MM.1S (cell line): ENCODE measurements around the gene PCDH18.

Experiments used
- EZH2 ChIP-seq: fragments of 300-600 bp; sonication (generic); optimal IDR thresholded peaks from 2 replicates; pipeline ENCODE3; 2017; ENCODE audit warnings: low read depth, mild to moderate bottlenecking, antibody characterized with exemption, low read length, mixed read lengths
- EZH2phosphoT487 ChIP-seq: fragments of 300-600 bp; sonication (generic); IDR thresholded peaks from 2 replicates; pipeline ENCODE4 v1.6.1; 2018; ENCODE audit warnings: antibody characterized with exemption, low read length
- TF ChIP-seq, protein P1 (sequence below): fragments of 300-600 bp; sonication (generic); IDR thresholded peaks from 2 replicates; pipeline ENCODE4 v1.5.1; 2016; ENCODE audit warnings: antibody characterized with exemption, low read length, mixed read lengths

DNA sequence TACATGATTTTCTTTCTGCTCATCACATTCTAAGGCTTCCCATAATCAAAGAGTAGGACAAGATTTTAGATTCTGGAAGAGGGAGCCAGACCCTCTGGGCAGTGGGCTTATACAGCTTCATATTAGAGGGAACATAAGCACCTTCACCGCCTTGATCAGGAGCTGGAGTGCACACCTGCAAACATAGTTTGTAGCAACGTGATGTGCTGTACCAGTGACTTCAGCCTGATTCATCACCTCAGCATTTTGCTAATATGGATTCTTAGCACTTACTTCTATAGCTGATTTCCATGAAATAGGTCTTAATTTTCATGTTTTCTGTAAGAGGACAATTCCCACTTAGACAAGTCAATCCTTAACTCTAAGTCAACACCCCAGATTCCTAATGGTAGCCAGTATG lies 36.7 kb downstream of the PCDH18 start:
- TF ChIP-seq, protein P1, sequence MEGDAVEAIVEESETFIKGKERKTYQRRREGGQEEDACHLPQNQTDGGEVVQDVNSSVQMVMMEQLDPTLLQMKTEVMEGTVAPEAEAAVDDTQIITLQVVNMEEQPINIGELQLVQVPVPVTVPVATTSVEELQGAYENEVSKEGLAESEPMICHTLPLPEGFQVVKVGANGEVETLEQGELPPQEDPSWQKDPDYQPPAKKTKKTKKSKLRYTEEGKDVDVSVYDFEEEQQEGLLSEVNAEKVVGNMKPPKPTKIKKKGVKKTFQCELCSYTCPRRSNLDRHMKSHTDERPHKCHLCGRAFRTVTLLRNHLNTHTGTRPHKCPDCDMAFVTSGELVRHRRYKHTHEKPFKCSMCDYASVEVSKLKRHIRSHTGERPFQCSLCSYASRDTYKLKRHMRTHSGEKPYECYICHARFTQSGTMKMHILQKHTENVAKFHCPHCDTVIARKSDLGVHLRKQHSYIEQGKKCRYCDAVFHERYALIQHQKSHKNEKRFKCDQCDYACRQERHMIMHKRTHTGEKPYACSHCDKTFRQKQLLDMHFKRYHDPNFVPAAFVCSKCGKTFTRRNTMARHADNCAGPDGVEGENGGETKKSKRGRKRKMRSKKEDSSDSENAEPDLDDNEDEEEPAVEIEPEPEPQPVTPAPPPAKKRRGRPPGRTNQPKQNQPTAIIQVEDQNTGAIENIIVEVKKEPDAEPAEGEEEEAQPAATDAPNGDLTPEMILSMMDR: no peak
- TF ChIP-seq EZH2 (no peak), EZH2phosphoT487 (no peak)
